Natural killer cell (primary cell): Measurements from ENCODE around the gene SMAD4. TPM values are rescaled to one million over a fixed set of nuclear protein-coding genes. Genes with fewer than 3 reads are reported as not detected.

ENCODE experiments used
- ATAC-seq, 3 donors: fragments of 150-1000 bp in 2 of 3; fragments of 200-7000 bp in 1 of 3; cut with Tn5 transposase; 1 replicate in 1 of 3; 2 replicates in 2 of 3; pipeline ENCODE4 v1.10.0; 2021; ENCODE audit warnings: mild to moderate bottlenecking in 2 of 3, moderate library complexity in 2 of 3
- DNase-seq, 2 donors: peaks; one replicate each; pipeline versions ENCODE4 v3.0.0 to v3.0.0-alpha.2; 2013 to 2021; ENCODE audit warnings: mixed read lengths in 1 of 2
- H3K27ac ChIP-seq: one replicate; pipeline ENCODE4 v1.5.1; 2013; ENCODE audit warnings: mild to moderate bottlenecking, low read length
- H3K27me3 ChIP-seq: one replicate; pipeline ENCODE4 v1.6.1; 2013; ENCODE audit warnings: low read length; ENCODE audit not compliant: control insufficient read depth, insufficient read depth
- H3K36me3 ChIP-seq: one replicate; pipeline ENCODE4 v1.6.1; 2013; ENCODE audit warnings: low read length; ENCODE audit not compliant: control insufficient read depth, insufficient read depth
- H3K4me1 ChIP-seq: one replicate; pipeline ENCODE4 v1.6.1; 2013; ENCODE audit warnings: low read length; ENCODE audit not compliant: control insufficient read depth, insufficient read depth
- H3K4me3 ChIP-seq: one replicate; pipeline ENCODE4 v1.5.1; 2013; ENCODE audit warnings: low read length
- H3K9me3 ChIP-seq: one replicate; pipeline ENCODE4 v1.6.1; 2013; ENCODE audit warnings: low read length; ENCODE audit not compliant: control insufficient read depth, insufficient read depth
- H3K27ac Mint-ChIP-seq, 2 donors: one replicate each; pipeline ENCODE4 v1.8.0; 2022; ENCODE audit warnings: mild to moderate bottlenecking in 2 of 2, mixed read lengths in 2 of 2, moderate library complexity in 1 of 2
- H3K27me3 Mint-ChIP-seq, 2 donors: one replicate each; pipeline ENCODE4 v1.8.0; 2022; ENCODE audit warnings: low read depth in 2 of 2, mixed read lengths in 2 of 2
- H3K36me3 Mint-ChIP-seq: one replicate; pipeline ENCODE4 v1.8.0; 2022; ENCODE audit warnings: mixed read lengths
- H3K4me1 Mint-ChIP-seq, 2 donors: one replicate each; pipeline ENCODE4 v1.8.0; 2022; ENCODE audit warnings: mixed read lengths in 2 of 2
- H3K4me3 Mint-ChIP-seq: one replicate; pipeline ENCODE4 v1.8.0; 2022; ENCODE audit warnings: mild to moderate bottlenecking, moderate library complexity, mixed read lengths
- H3K9me3 Mint-ChIP-seq, 2 donors: one replicate each; pipeline ENCODE4 v1.8.0; 2022; ENCODE audit warnings: mixed read lengths in 2 of 2
- CTCF ChIP-seq: fragments of 200-600 bp; IDR thresholded peaks from one replicate; pipeline ENCODE4 v1.8.0; 2022; ENCODE audit warnings: antibody characterized with exemption
- WGBS: methylation state at CpG from one replicate; pipeline ENCODE4 v1.1.7; 2013; ENCODE audit warnings: missing lambda C conversion rate; ENCODE audit not compliant: insufficient coverage; 5-methylcytosine and 5-hydroxymethylcytosine counted together
- intact Hi-C: fragments of 100-400 bp; cut with micrococcal nuclease; formaldehyde crosslinking; loops from one replicate; pipeline ENCODE4 v1.14.2; 2022
- total RNA-seq, 4 donors: library from RNA; stranded (reverse); fragments of 120-200 nt in 1 of 4; gene quantifications; one replicate each; pipeline versions ENCODE4 v1.2.3 to v1.2.4, GENCODE V29; 2013 to 2022

Gene SMAD4
- total RNA-seq, 3 donors from 2014 or later (not counting 1 experiment from before 2014, with no cell fraction given), result 63.4 to 92.7 (median 73.8) TPM

- H3K4me3 ChIP-seq, result no peak overlapping the region
- peaks cover 57% of the 10 kb centered on the region for H3K36me3 ChIP-seq
- no peak for TF ChIP-seq CTCF
- intact Hi-C loops, result no loop called here
- Mint-ChIP-seq H3K4me3 (no peak overlapping the region), H3K9me3 (no peaks in the 10 kb centered on the region), H3K36me3 (no peaks in the 10 kb centered on the region), H3K27ac (peak overlapping the region; percentile 8 to 19), H3K4me1 (peaks cover 42 to 44% of the 10 kb centered on the region in 2 donors), H3K27me3 (no peaks in the 10 kb centered on the region)
- no peaks in the 10 kb centered on the region for H3K9me3 ChIP-seq
- no peak for ATAC-seq
- no peaks in the 10 kb centered on the region for H3K27me3 ChIP-seq
- no peak for DNase-seq
- no peaks in the 10 kb centered on the region for H3K4me1 ChIP-seq
- 92% methylated on average over 1 of the region's 4 CpGs for WGBS
- no peak overlapping the region for H3K27ac ChIP-seq
Observed at GRCh38 chr18:51068105-51068504, 38.1 kb downstream of the SMAD4 start.

GRCh38 chr18:51069885-51070284 is 39.9 kb downstream of the SMAD4 start:
- H3K9me3 Mint-ChIP-seq, result no peaks in the 10 kb centered on the region
- 100% methylated on average over 1 of the region's 1 CpG for WGBS
- Histone ChIP-seq H3K4me3 (no peak overlapping the region), H3K27ac (no peak overlapping the region), H3K36me3 (peaks cover 51% of the 10 kb centered on the region), H3K9me3 (no peaks in the 10 kb centered on the region), H3K4me1 (peaks cover 9% of the 10 kb centered on the region), H3K27me3 (no peaks in the 10 kb centered on the region)
- ATAC-seq (no peak), DNase-seq (no peak)
- peak overlapping the region; percentile 7 to 14 for H3K27ac Mint-ChIP-seq
- H3K4me3 Mint-ChIP-seq, result no peak overlapping the region
- no peaks in the 10 kb centered on the region for H3K27me3 Mint-ChIP-seq
- TF ChIP-seq CTCF, result no peak
- intact Hi-C loops, result no loop called here
- peaks cover 50% of the 10 kb centered on the region in 2 donors for H3K4me1 Mint-ChIP-seq
- no peaks in the 10 kb centered on the region for H3K36me3 Mint-ChIP-seq

- Mint-ChIP-seq H3K27me3 (no peaks in the 10 kb centered on the region), H3K9me3 (no peaks in the 10 kb centered on the region), H3K4me3 (no peak overlapping the region), H3K27ac (peak overlapping the region; percentile 54 to 86), H3K4me1 (peaks cover 53% of the 10 kb centered on the region in 2 donors), H3K36me3 (no peaks in the 10 kb centered on the region)
- H3K4me3 ChIP-seq, result no peak overlapping the region
- no peaks in the 10 kb centered on the region for H3K9me3 ChIP-seq
- no peak for TF ChIP-seq CTCF
- H3K4me1 ChIP-seq, result peaks cover 9% of the 10 kb centered on the region
- H3K27ac ChIP-seq, result no peak overlapping the region
- no peaks in the 10 kb centered on the region for H3K27me3 ChIP-seq
- intact Hi-C loops, result no loop called here
- ATAC-seq (no peak), DNase-seq (no peak)
- H3K36me3 ChIP-seq, result peaks cover 45% of the 10 kb centered on the region
- 92% methylated on average over 2 of the region's 2 CpGs for WGBS
Observed at GRCh38 chr18:51070545-51070944, 40.5 kb downstream of the SMAD4 start.

- Histone ChIP-seq H3K9me3 (no peaks in the 10 kb centered on the region), H3K27ac (no peak overlapping the region), H3K36me3 (peaks cover 40% of the 10 kb centered on the region), H3K4me3 (no peak overlapping the region), H3K4me1 (peaks cover 9% of the 10 kb centered on the region), H3K27me3 (no peaks in the 10 kb centered on the region)
- peak overlapping the region; percentile 75 to 86 for H3K27ac Mint-ChIP-seq
- no peaks in the 10 kb centered on the region for H3K27me3 Mint-ChIP-seq
- peaks cover 63 to 68% of the 10 kb centered on the region in 2 donors for H3K4me1 Mint-ChIP-seq
- DNase-seq (no peak), ATAC-seq (no peak)
- H3K9me3 Mint-ChIP-seq, result no peaks in the 10 kb centered on the region
- 97% methylated on average over 5 of the region's 6 CpGs for WGBS
- intact Hi-C loops, result no loop called here
- no peak for TF ChIP-seq CTCF
- H3K4me3 Mint-ChIP-seq, result no peak overlapping the region
- H3K36me3 Mint-ChIP-seq, result peaks cover 2% of the 10 kb centered on the region
Observed at GRCh38 chr18:51072586-51073313, 42.7 kb downstream of the SMAD4 start.
